Activated CD4-positive, alpha-beta T cell treated with anti-CD3 and anti-CD28 coated beads for 36 hours (primary cell): ENCODE data around the gene ADORA1. TPM values are rescaled to one million over a fixed set of nuclear protein-coding genes. Genes with fewer than 3 reads are reported as not detected.

Experiments
- ATAC-seq: fragments of 200-7000 bp; cut with Tn5 transposase; one replicate; pipeline ENCODE4 v1.10.0; 2021; ENCODE audit warnings: mild to moderate bottlenecking, moderate library complexity
- CTCF ChIA-PET: fragments of 350-600 bp; sonication (Branson Sonifier 250); formaldehyde crosslinking; loops from one replicate; lab custom pipeline; 2021; ENCODE audit warnings: antibody characterized with exemption; lab: Charles Lee
- POLR2A ChIA-PET: fragments of 350-600 bp; sonication (Branson Sonifier 250); formaldehyde crosslinking; loops from one replicate; lab custom pipeline; 2021; ENCODE audit warnings: antibody characterized with exemption, inconsistent platforms; lab: Charles Lee
- DNase-seq: peaks from one replicate; pipeline ENCODE4 v3.0.0-alpha.2; 2020
- H3K27ac Mint-ChIP-seq: one replicate; pipeline ENCODE4 v1.8.0; 2021; ENCODE audit warnings: mixed read lengths
- H3K27me3 Mint-ChIP-seq: one replicate; pipeline ENCODE4 v1.8.0; 2021; ENCODE audit warnings: mixed read lengths
- H3K36me3 Mint-ChIP-seq: one replicate; pipeline ENCODE4 v1.8.0; 2021; ENCODE audit warnings: low read depth, mixed read lengths
- H3K4me1 Mint-ChIP-seq: one replicate; pipeline ENCODE4 v1.8.0; 2021; ENCODE audit warnings: mixed read lengths
- H3K4me3 Mint-ChIP-seq: one replicate; pipeline ENCODE4 v1.8.0; 2021; ENCODE audit warnings: mild to moderate bottlenecking, moderate library complexity, mixed read lengths
- H3K9me3 Mint-ChIP-seq: one replicate; pipeline ENCODE4 v1.8.0; 2021; ENCODE audit warnings: low read depth, mixed read lengths
- intact Hi-C, 2 experiments: fragments of 100-400 bp; cut with DNase I in 1 of 2; cut with micrococcal nuclease in 1 of 2; formaldehyde crosslinking; loops; one replicate each; pipeline versions ENCODE4 v1.14.2 to v1.15.1; 2022 to 2024; cut with DNase I, micrococcal nuclease
- total RNA-seq, 2 experiments: library from RNA; stranded (reverse); gene quantifications; one replicate each; pipeline ENCODE4 v1.2.3, GENCODE V29; 2021

Gene ADORA1
- total RNA-seq, 2 experiments from 2014 or later: not detected

GRCh38 chr1:203171341-203172183 is 44.0 kb downstream of the ADORA1 start:
- no peak for ATAC-seq
- H3K27me3 Mint-ChIP-seq: no peaks in the 10 kb centered on the region
- CTCF ChIA-PET: interaction anchor here (0.7 to 3.4 kb wide), 20 partner anchors 9 to 424 kb away, joined by 3 to 28 read pairs (median 4); no protein-coding TSS in a partner anchor
- intact Hi-C loops: loop anchor here (1.0 to 5.0 kb wide), 5 partner anchors 45 to 134 kb away; no protein-coding TSS in a partner anchor
- no peaks in the 10 kb centered on the region for H3K36me3 Mint-ChIP-seq
- H3K4me1 Mint-ChIP-seq: no peaks in the 10 kb centered on the region
- POLR2A ChIA-PET: no interaction called here
- no peak overlapping the region for H3K27ac Mint-ChIP-seq
- no peak overlapping the region for H3K4me3 Mint-ChIP-seq
- H3K9me3 Mint-ChIP-seq: no peaks in the 10 kb centered on the region
- DNase-seq: no peak

GRCh38 chr1:203172184-203173010 is 44.9 kb downstream of the ADORA1 start:
- no peaks in the 10 kb centered on the region for H3K36me3 Mint-ChIP-seq
- H3K9me3 Mint-ChIP-seq: no peaks in the 10 kb centered on the region
- POLR2A ChIA-PET: no interaction called here
- ATAC-seq (peak; percentile 75), DNase-seq (peak; percentile 75)
- H3K27me3 Mint-ChIP-seq: no peaks in the 10 kb centered on the region
- H3K27ac Mint-ChIP-seq: no peak overlapping the region
- intact Hi-C loops: loop anchor here (1.0 to 5.0 kb wide), 5 partner anchors 44 to 135 kb away; no protein-coding TSS in a partner anchor
- no peak overlapping the region for H3K4me3 Mint-ChIP-seq
- no peaks in the 10 kb centered on the region for H3K4me1 Mint-ChIP-seq
- CTCF ChIA-PET: interaction anchor here (0.7 to 3.4 kb wide), 29 partner anchors 8 to 425 kb away, joined by 3 to 28 read pairs (median 4); partner anchors contain the start of gene ADORA1

- H3K4me1 Mint-ChIP-seq: no peaks in the 10 kb centered on the region
- ATAC-seq (no peak), DNase-seq (no peak)
- ChIA-PET CTCF (interaction anchor here (0.7 to 3.4 kb wide), 16 partner anchors 11 to 252 kb away, joined by 3 to 28 read pairs (median 4); partner anchors contain the start of gene ADORA1), POLR2A (no interaction called here)
- H3K36me3 Mint-ChIP-seq: no peaks in the 10 kb centered on the region
- intact Hi-C loops: loop anchor here (2.0 to 5.0 kb wide), 3 partner anchors 44 to 136 kb away; no protein-coding TSS in a partner anchor
- H3K4me3 Mint-ChIP-seq: no peak overlapping the region
- H3K27me3 Mint-ChIP-seq: no peaks in the 10 kb centered on the region
- no peak overlapping the region for H3K27ac Mint-ChIP-seq
- no peaks in the 10 kb centered on the region for H3K9me3 Mint-ChIP-seq
These were observed 45.6 kb downstream of the ADORA1 start for GRCh38 chr1:203173011-203173555.

GRCh38 chr1:203173566-203173965 is 46.0 kb downstream of the ADORA1 start:
- H3K36me3 Mint-ChIP-seq: no peaks in the 10 kb centered on the region
- intact Hi-C loops: loop anchor here (2.0 to 5.0 kb wide), 3 partner anchors 43 to 136 kb away; no protein-coding TSS in a partner anchor
- POLR2A ChIA-PET: no interaction called here
- H3K27ac Mint-ChIP-seq: no peak overlapping the region
- CTCF ChIA-PET: interaction anchor here (0.7 to 3.4 kb wide), 8 partner anchors 17 to 135 kb away, joined by 3 to 28 read pairs (median 4); partner anchors contain the start of gene ADORA1
- H3K4me1 Mint-ChIP-seq: no peaks in the 10 kb centered on the region
- no peak for DNase-seq
- H3K27me3 Mint-ChIP-seq: no peaks in the 10 kb centered on the region
- no peak for ATAC-seq
- no peaks in the 10 kb centered on the region for H3K9me3 Mint-ChIP-seq
- H3K4me3 Mint-ChIP-seq: no peak overlapping the region

GRCh38 chr1:203174324-203174985 is 46.9 kb downstream of the ADORA1 start:
- intact Hi-C loops: loop anchor here in 1 of 2 experiments (5.0 kb wide), 1 partner anchor 137 kb away; no protein-coding TSS in a partner anchor
- Mint-ChIP-seq H3K9me3 (no peaks in the 10 kb centered on the region), H3K4me1 (no peaks in the 10 kb centered on the region), H3K4me3 (no peak overlapping the region), H3K36me3 (no peaks in the 10 kb centered on the region), H3K27me3 (no peaks in the 10 kb centered on the region), H3K27ac (no peak overlapping the region)
- ChIA-PET POLR2A (no interaction called here), CTCF (interaction anchor here (1.0 to 1.1 kb wide), 3 partner anchors 93 to 135 kb away, joined by 3 to 5 read pairs (median 3); no protein-coding TSS in a partner anchor)
- DNase-seq: no peak
- ATAC-seq: no peak

GRCh38 chr1:203175237-203175826 is 47.8 kb downstream of the ADORA1 start, which contains the start of gene MYBPH:
TSS of gene MYBPH (minus strand) at chr1:203175826. CDS start at chr1:203175755, 71 bp downstream.
- CTCF ChIA-PET: interaction anchor here (0.9 to 1.1 kb wide), 3 partner anchors 92 to 135 kb away, joined by 3 to 7 read pairs (median 3); no protein-coding TSS in a partner anchor
- POLR2A ChIA-PET: no interaction called here
- no peak for DNase-seq

GRCh38 chr1:203175827-203176241 is 48.3 kb downstream of the ADORA1 start:
- Mint-ChIP-seq H3K4me1 (no peaks in the 10 kb centered on the region), H3K9me3 (no peaks in the 10 kb centered on the region), H3K27ac (no peak overlapping the region), H3K4me3 (no peak overlapping the region), H3K36me3 (no peaks in the 10 kb centered on the region), H3K27me3 (no peaks in the 10 kb centered on the region)
- intact Hi-C loops: no loop called here
- DNase-seq (no peak), ATAC-seq (no peak)
- ChIA-PET CTCF (interaction anchor here (0.9 to 1.7 kb wide), 3 partner anchors 42 to 136 kb away, joined by 3 to 7 read pairs (median 3); no protein-coding TSS in a partner anchor), POLR2A (no interaction called here)

More at GRCh38 chr1:203175237-203175826, 47.8 kb downstream of the ADORA1 start, which contains the start of gene MYBPH:
- Mint-ChIP-seq H3K27ac (no peak within 1 kb of the TSS), H3K4me3 (no peak within 1 kb of the TSS), H3K27me3 (no peaks in the 10 kb centered on the region), H3K36me3 (no peaks in the 10 kb centered on the region), H3K4me1 (no peaks in the 10 kb centered on the region), H3K9me3 (no peaks in the 10 kb centered on the region)
- ATAC-seq: no peak
- intact Hi-C loops: no loop called here

GRCh38 chr1:203176273-203177035 is 48.9 kb downstream of the ADORA1 start:
- DNase-seq (no peak), ATAC-seq (no peak)
- no peaks in the 10 kb centered on the region for H3K9me3 Mint-ChIP-seq
- ChIA-PET CTCF (interaction anchor here (1.7 kb wide), 1 partner anchor 41 kb away, joined by 3 read pairs; no protein-coding TSS in a partner anchor), POLR2A (no interaction called here)
- H3K27me3 Mint-ChIP-seq: no peaks in the 10 kb centered on the region
- H3K36me3 Mint-ChIP-seq: no peaks in the 10 kb centered on the region
- H3K27ac Mint-ChIP-seq: no peak overlapping the region
- intact Hi-C loops: no loop called here
- no peaks in the 10 kb centered on the region for H3K4me1 Mint-ChIP-seq
- no peak overlapping the region for H3K4me3 Mint-ChIP-seq

- Mint-ChIP-seq H3K9me3 (no peaks in the 10 kb centered on the region), H3K4me3 (no peak overlapping the region), H3K4me1 (no peaks in the 10 kb centered on the region), H3K36me3 (no peaks in the 10 kb centered on the region), H3K27me3 (no peaks in the 10 kb centered on the region), H3K27ac (no peak overlapping the region)
- no peak for DNase-seq
- ChIA-PET POLR2A (no interaction called here), CTCF (interaction anchor here (1.7 kb wide), 1 partner anchor 40 kb away, joined by 3 read pairs; no protein-coding TSS in a partner anchor)
- ATAC-seq: no peak
- intact Hi-C loops: no loop called here
These were observed 49.5 kb downstream of the ADORA1 start for GRCh38 chr1:203177036-203177405.
